Heart right ventricle (tissue), 16 donors: Measurements from ENCODE around the gene FBXL13. TPM values are rescaled to one million over a fixed set of nuclear protein-coding genes. Genes with fewer than 3 reads are reported as not detected.
"Not testable (repeated sequence)": the region's sequence is repeated elsewhere in the genome, so short reads cannot be mapped to it uniquely, and the experiment has no call there.

Experiments used
- ATAC-seq, 8 donors: fragments of 200-7000 bp; cut with Tn5 transposase; one replicate each; pipeline ENCODE4 v1.9.1; 2020; ENCODE audit warnings: mild to moderate bottlenecking in 8 of 8, moderate library complexity in 8 of 8, moderate number of reproducible peaks in 1 of 8
- DNase-seq, 2 donors: peaks; one replicate each; pipeline ENCODE4 v3.0.0-alpha.2; 2020
- H3K27ac ChIP-seq, 10 donors: fragments of 200-600 bp; sonication (generic) in 2 of 10; one replicate each; pipeline versions ENCODE4 v1.5.0 to v1.8.0; 2020 to 2022; ENCODE audit warnings: mild to moderate bottlenecking in 3 of 10
- H3K27me3 ChIP-seq, 7 donors: fragments of 200-600 bp; one replicate each; pipeline ENCODE4 v1.8.0; 2021 to 2022; ENCODE audit warnings: mild to moderate bottlenecking in 2 of 7
- H3K36me3 ChIP-seq, 9 donors: fragments of 200-600 bp; sonication (generic) in 1 of 9; one replicate each; pipeline versions ENCODE4 v1.5.0 to v1.8.0; 2020 to 2022; ENCODE audit warnings: mild to moderate bottlenecking in 2 of 9
- H3K4me1 ChIP-seq, 9 donors: fragments of 200-600 bp; sonication (generic) in 1 of 9; one replicate each; pipeline versions ENCODE4 v1.5.0 to v1.8.0; 2020 to 2022; ENCODE audit warnings: mild to moderate bottlenecking in 4 of 9
- H3K4me3 ChIP-seq, 10 donors: fragments of 200-600 bp; sonication (generic) in 2 of 10; one replicate each; pipeline versions ENCODE4 v1.5.0 to v1.8.0; 2020 to 2022; ENCODE audit warnings: mild to moderate bottlenecking in 7 of 10, moderate library complexity in 2 of 10
- H3K9me3 ChIP-seq, 11 donors: fragments of 200-600 bp in 10 of 11; sonication (generic) in 2 of 11; one replicate each; pipeline versions ENCODE4 v1.5.0 to v1.8.0; 2013 to 2022; ENCODE audit warnings: mild to moderate bottlenecking in 2 of 11, control low read depth in 1 of 11, moderate library complexity in 1 of 11
- CTCF ChIP-seq, 9 donors: fragments of 200-600 bp; sonication (generic) in 2 of 9; IDR thresholded peaks; one replicate each; pipeline versions ENCODE4 v1.5.0 to v1.8.0; 2021 to 2022; ENCODE audit warnings: antibody characterized with exemption in 9 of 9, mild to moderate bottlenecking in 5 of 9, moderate library complexity in 1 of 9
- WGBS, 2 donors: extraction: QIAGEN DNeasy Blood & Tissue Kit; methylation state at CpG; one replicate each; pipeline ENCODE4 v1.1.7; 2013; ENCODE audit warnings: inconsistent platforms in 1 of 2; 5-methylcytosine and 5-hydroxymethylcytosine counted together
- intact Hi-C, 10 donors: fragments of 100-400 bp; cut with DNase I; formaldehyde crosslinking; loops; one replicate each; pipeline versions ENCODE4 v1.11.1 to v1.14.2; 2022
- polyA plus RNA-seq, 2 donors: library from polyadenylated mRNA; stranded (reverse); fragments of 200-250 nt; gene quantifications; one replicate each; pipeline ENCODE4 v1.2.3, GENCODE V29; 2013
- total RNA-seq, 10 donors: library from RNA; stranded (reverse); fragmentation: NEBNext Ultra II Directional in 3 of 10; extraction: Animal tissue kit (Norgen Biotek cat#: 25700) in 3 of 10; gene quantifications; one replicate each; pipeline versions ENCODE4 v1.2.1 to v1.2.4, GENCODE V29; 2021 to 2023
- donor health status: Arrhythmogenic right ventricular cardiomyopathy.
- donor health status: ischemic (EF 13 %, LVEDD 7.1; RV severe dilation, severe dysfunction).
- donor health status: healthy with polysubstance abuse.
- donor health status: DM: no; HTN: yes; CAD: no.
- donor health status: DM: no; HTN: no; CAD: no.
- donor health status: ischemic (EF 25% LVEDD 6.9; RV normal size, moderate dysfunction).
- donor health status: ischemic (EF 25% LVEDD 5.7; RV mildly dilated, moderate dysfunction).
- donor health status: healthy.
- donor health status: DM: yes; HTN: yes; CAD: no.
- donor health status: Ischemic cardiomyopathy.
- donor health status: ischemic (EF 35%, LVEDD 5.7; RV mildly dilated, moderate dysfunction).
- donor health status: nonischemic (EF 11% LVEDD 7.7; RV severe dilation, severe dysfunction).
- donor health status: DM: yes; HTN: yes; CAD: no.
- donor health status: PGD.
- donor health status: ischemic (EF 29% LVEDD 5.4; RV normal size, mild dysfunction).
- donor health status: nonischemic (EF 23%, LVEDD 6.1; RV moderate dilation, normal function).

Gene FBXL13
- total and polyA plus RNA-seq, 12 donors: 0.12 to 0.87 (median 0.45) TPM; not detected in 1

- WGBS, 2 donors: 88 to 90% methylated on average over 3 of the region's 3 CpGs
Observed at GRCh38 chr7:103079836-103080235, 5.2 kb upstream of the FBXL13 start.

GRCh38 chr7:103078226-103078625 is 3.6 kb upstream of the FBXL13 start:
- Histone ChIP-seq H3K4me1 (peaks cover 0 to 31% (median 18%) of the 10 kb centered on the region in 9 donors), H3K36me3 (peaks cover 0 to 17% (median 0%) of the 10 kb centered on the region in 9 donors)
- not testable (repeated sequence) for DNase-seq, H3K4me3 ChIP-seq, H3K27me3 ChIP-seq, ATAC-seq, H3K9me3 ChIP-seq, H3K27ac ChIP-seq
- WGBS, 2 donors: 70 to 76% methylated on average over 6 of the region's 6 CpGs
- intact Hi-C loops: loop anchor here in 1 of 10 donors (10.0 kb wide), 1 partner anchor 67 kb away; the partner anchor contains the start of gene NAPEPLD

More at GRCh38 chr7:103079836-103080235, 5.2 kb upstream of the FBXL13 start:
- Histone ChIP-seq H3K27me3 (no peaks in the 10 kb centered on the region), H3K36me3 (peaks cover 0 to 33% (median 5%) of the 10 kb centered on the region in 9 donors), H3K4me3 (no peak overlapping the region), H3K4me1 (peaks cover 0 to 23% (median 12%) of the 10 kb centered on the region in 9 donors), H3K9me3 (no peaks in the 10 kb centered on the region), H3K27ac (no peak overlapping the region)
- no peak for TF ChIP-seq CTCF (IDR thresholded peaks at IDR 0.05)
- DNase-seq (no peak), ATAC-seq (no peak)
- intact Hi-C loops: loop anchor here in 1 of 10 donors (10.0 kb wide), 1 partner anchor 65 kb away; the partner anchor contains the start of gene NAPEPLD

GRCh38 chr7:103077318-103077717 is 2.7 kb upstream of the FBXL13 start:
- no peak for TF ChIP-seq CTCF (IDR thresholded peaks at IDR 0.05)
- WGBS, 2 donors: 96 to 97% methylated on average over 3 of the region's 3 CpGs
- intact Hi-C loops: loop anchor here in 1 of 10 donors (10.0 kb wide), 1 partner anchor 67 kb away; the partner anchor contains the start of gene NAPEPLD
- H3K27me3 ChIP-seq: no peaks in the 10 kb centered on the region
- no peak overlapping the region for H3K27ac ChIP-seq
- no peaks in the 10 kb centered on the region for H3K9me3 ChIP-seq
- H3K4me1 ChIP-seq: peaks cover 0 to 31% (median 18%) of the 10 kb centered on the region in 9 donors
- H3K36me3 ChIP-seq: peaks cover 0 to 11% (median 0%) of the 10 kb centered on the region in 9 donors
- ATAC-seq (no peak), DNase-seq (no peak)
- no peak overlapping the region for H3K4me3 ChIP-seq

- H3K27me3 ChIP-seq: no peaks in the 10 kb centered on the region
- no peak for DNase-seq
- 94 to 98% methylated on average over 7 of the region's 7 CpGs for WGBS, 2 donors
- intact Hi-C loops: loop anchor here in 1 of 10 donors (10.0 kb wide), 1 partner anchor 68 kb away; the partner anchor contains the start of gene NAPEPLD
- no peak for TF ChIP-seq CTCF (IDR thresholded peaks at IDR 0.05)
- peaks cover 0 to 11% (median 0%) of the 10 kb centered on the region in 9 donors for H3K36me3 ChIP-seq
- peak overlapping the region in 1 of 10 donors; percentile 80 for H3K4me3 ChIP-seq
- H3K4me1 ChIP-seq: peaks cover 0 to 31% (median 18%) of the 10 kb centered on the region in 9 donors
- H3K27ac ChIP-seq: no peak overlapping the region
- no peak for ATAC-seq
- no peaks in the 10 kb centered on the region for H3K9me3 ChIP-seq
Observed at GRCh38 chr7:103076764-103077163, 2.2 kb upstream of the FBXL13 start.
